ENCODE data around the gene RBKS. TPM values are rescaled to one million over a fixed set of nuclear protein-coding genes. Genes with fewer than 3 reads are reported as not detected.

Gene RBKS
- total RNA-seq, 3 donors from 2014 or later, result 1.1 to 5.1 (median 2.9) TPM

DNA sequence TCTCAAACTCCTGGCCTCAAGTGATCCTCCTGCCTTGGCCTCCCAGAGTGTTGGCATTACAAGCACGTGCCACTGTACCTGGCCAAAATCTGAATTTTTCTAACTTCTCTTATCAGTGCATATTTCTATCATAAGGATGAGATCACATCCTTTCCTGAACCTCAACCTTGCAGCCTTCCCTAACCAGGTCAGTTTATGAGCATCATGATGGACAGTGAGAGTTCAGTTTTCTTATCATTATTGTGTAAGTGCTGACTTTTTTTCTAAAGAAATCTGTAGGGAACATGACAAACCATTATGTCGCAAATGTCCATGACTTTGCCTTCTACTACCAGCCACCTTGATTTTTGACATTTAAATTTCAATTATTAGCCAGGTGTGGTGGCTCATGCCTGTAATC, 87.1 kb downstream of the RBKS start:
- Histone ChIP-seq H3K27me3 (no peaks in the 10 kb centered on the region), H3K36me3 (no peaks in the 10 kb centered on the region), H3K27ac (no peak overlapping the region), H3K4me1 (peaks cover 0 to 5% of the 10 kb centered on the region in 2 donors), H3K9me3 (no peaks in the 10 kb centered on the region), H3K4me3 (no peak overlapping the region)
- intact Hi-C loops (cut with DNase I; ENCODE audit: low total_unique reads), result no loop called here
- DNase-seq (ENCODE audit: low spot score in 2 of 2), result no peak
- no peak for TF ChIP-seq POLR2A (IDR thresholded peaks at IDR 0.05)
- no peak for TF ChIP-seq POLR2AphosphoS5 (IDR thresholded peaks at IDR 0.05)
- TF ChIP-seq, protein P1, sequence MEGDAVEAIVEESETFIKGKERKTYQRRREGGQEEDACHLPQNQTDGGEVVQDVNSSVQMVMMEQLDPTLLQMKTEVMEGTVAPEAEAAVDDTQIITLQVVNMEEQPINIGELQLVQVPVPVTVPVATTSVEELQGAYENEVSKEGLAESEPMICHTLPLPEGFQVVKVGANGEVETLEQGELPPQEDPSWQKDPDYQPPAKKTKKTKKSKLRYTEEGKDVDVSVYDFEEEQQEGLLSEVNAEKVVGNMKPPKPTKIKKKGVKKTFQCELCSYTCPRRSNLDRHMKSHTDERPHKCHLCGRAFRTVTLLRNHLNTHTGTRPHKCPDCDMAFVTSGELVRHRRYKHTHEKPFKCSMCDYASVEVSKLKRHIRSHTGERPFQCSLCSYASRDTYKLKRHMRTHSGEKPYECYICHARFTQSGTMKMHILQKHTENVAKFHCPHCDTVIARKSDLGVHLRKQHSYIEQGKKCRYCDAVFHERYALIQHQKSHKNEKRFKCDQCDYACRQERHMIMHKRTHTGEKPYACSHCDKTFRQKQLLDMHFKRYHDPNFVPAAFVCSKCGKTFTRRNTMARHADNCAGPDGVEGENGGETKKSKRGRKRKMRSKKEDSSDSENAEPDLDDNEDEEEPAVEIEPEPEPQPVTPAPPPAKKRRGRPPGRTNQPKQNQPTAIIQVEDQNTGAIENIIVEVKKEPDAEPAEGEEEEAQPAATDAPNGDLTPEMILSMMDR (IDR thresholded peaks at IDR 0.05), result no peak

DNA sequence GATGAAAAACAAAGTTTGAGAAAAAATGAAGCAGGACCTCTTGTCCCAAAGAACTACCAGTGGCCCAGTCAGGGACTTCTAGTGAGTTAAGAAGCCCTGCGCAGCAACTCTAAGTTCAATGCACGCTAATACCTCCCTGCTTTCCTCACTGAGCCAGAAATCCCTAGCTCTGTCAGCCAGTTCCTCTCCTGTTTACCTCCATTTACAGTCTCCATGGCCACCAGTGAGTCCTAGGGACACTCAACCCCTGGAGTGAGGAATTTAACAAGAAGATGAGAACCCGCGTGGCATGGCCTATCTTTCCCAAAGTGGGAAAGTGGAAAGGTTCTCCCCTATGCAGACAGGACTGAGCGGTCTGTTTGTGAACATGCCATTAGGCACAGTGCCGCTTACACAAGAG, 87.6 kb downstream of the RBKS start:
- Histone ChIP-seq H3K27ac (no peak overlapping the region), H3K27me3 (no peaks in the 10 kb centered on the region)
- intact Hi-C loops (cut with DNase I; ENCODE audit: low total_unique reads), result no loop called here

DNA sequence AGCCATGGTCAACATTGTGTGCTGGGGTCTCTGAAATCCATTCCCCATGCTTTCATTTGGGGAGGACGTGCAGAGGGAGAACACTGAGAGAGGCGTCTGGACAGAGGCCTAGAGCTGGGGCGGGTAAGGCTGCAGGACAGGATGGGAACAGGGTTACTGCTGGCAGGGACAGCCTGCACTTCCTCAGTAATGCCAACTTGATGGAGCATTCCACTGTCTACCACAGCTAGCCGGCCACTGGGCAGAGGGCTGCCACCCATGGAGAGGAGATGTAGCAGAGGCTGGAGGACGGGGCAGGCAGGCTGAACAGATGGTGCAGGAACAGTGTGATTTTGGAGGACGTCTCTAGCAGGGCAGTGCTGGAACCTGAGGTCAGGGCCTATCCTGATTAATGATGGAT, 89.3 kb downstream of the RBKS start:
- no peak overlapping the region for H3K27ac ChIP-seq
- intact Hi-C loops (cut with DNase I; ENCODE audit: low total_unique reads), result no loop called here
- H3K27me3 ChIP-seq, result no peaks in the 10 kb centered on the region
- H3K9me3 ChIP-seq, result no peaks in the 10 kb centered on the region
- no peak for DNase-seq (ENCODE audit: low spot score in 2 of 2)
- TF ChIP-seq, protein P1 (IDR thresholded peaks at IDR 0.05), result no peak
- TF ChIP-seq POLR2AphosphoS5 (IDR thresholded peaks at IDR 0.05), result no peak
- TF ChIP-seq POLR2A (IDR thresholded peaks at IDR 0.05), result no peak
- H3K4me3 ChIP-seq, result no peak overlapping the region
- no peaks in the 10 kb centered on the region for H3K36me3 ChIP-seq
- H3K4me1 ChIP-seq, result peaks cover 0 to 5% of the 10 kb centered on the region in 2 donors

More for the DNA sequence above, 87.6 kb downstream of the RBKS start:
- Histone ChIP-seq H3K4me3 (no peak overlapping the region), H3K4me1 (peaks cover 0 to 5% of the 10 kb centered on the region in 2 donors), H3K36me3 (no peaks in the 10 kb centered on the region), H3K9me3 (no peaks in the 10 kb centered on the region)
- DNase-seq (ENCODE audit: low spot score in 2 of 2), result no peak
- no peak for TF ChIP-seq POLR2AphosphoS5 (IDR thresholded peaks at IDR 0.05)
- TF ChIP-seq, protein P1 (IDR thresholded peaks at IDR 0.05), result no peak
- no peak for TF ChIP-seq POLR2A (IDR thresholded peaks at IDR 0.05)

DNA sequence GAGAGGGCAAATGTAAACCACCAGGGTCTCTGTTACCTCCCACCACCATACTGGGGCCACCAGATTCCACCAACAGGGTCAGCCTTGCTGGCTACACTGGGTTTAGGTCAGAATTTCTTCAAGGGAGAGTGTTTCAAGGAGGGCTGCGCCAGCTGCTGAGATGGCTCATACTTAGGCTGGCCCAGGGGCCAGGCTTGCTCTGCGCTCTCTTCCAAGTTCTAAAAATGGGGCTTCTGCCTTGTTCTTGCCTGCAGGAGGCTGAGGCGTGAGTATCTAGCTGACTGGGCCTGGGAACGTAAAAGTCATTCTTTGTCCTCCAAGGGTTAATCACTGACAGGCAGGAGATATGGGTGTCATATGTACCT, 90.6 kb downstream of the RBKS start:
- H3K36me3 ChIP-seq, result no peaks in the 10 kb centered on the region
- no peak for TF ChIP-seq POLR2A (IDR thresholded peaks at IDR 0.05)
- TF ChIP-seq, protein P1 (IDR thresholded peaks at IDR 0.05), result no peak
- no peak for TF ChIP-seq POLR2AphosphoS5 (IDR thresholded peaks at IDR 0.05)
- intact Hi-C loops (cut with DNase I; ENCODE audit: low total_unique reads), result no loop called here
- peaks cover 0 to 5% of the 10 kb centered on the region in 2 donors for H3K4me1 ChIP-seq
- no peak for DNase-seq (ENCODE audit: low spot score in 2 of 2)
- H3K9me3 ChIP-seq, result no peaks in the 10 kb centered on the region
- H3K27me3 ChIP-seq, result no peaks in the 10 kb centered on the region
- no peak overlapping the region for H3K4me3 ChIP-seq
- H3K27ac ChIP-seq, result peak overlapping the region; percentile 78 to 88

DNA sequence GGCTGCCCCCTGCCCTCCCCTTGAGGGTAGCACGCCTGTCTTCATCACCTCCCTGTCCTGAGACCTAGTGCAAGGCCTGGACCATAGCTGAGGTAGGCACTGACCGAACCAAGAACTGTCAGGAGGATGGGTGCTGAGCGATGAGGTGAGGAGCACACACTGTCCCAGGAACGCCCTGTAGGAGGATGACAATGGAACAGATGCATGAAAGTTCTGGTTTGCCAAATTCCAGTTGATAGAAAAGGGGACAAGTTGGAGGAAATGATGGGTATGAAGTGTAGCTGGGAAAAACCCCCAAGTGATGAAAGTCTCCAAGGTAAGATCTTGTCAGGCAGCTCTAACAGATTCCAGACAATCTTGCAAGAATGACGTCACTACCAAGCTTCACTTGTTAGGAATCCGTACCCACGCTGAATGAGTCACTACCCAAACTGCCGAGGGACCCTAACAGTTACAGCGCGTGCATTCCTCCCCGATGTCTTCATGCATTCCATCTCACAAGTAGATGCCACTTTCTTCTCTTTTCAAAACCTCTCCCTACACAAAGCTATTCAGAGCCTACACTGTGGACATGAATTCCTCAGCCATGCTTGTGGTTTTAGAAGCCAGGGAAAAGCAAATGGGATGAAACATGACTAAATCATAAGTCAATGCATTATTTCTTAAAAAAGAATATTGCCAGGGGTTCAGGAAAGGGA, 91.1 kb downstream of the RBKS start:
- H3K4me3 ChIP-seq, result no peak overlapping the region
- no peaks in the 10 kb centered on the region for H3K36me3 ChIP-seq
- intact Hi-C loops (cut with DNase I; ENCODE audit: low total_unique reads), result no loop called here
- H3K9me3 ChIP-seq, result no peaks in the 10 kb centered on the region
- H3K27me3 ChIP-seq, result no peaks in the 10 kb centered on the region
- peak in 1 of 2 donors; percentile 89 for DNase-seq (ENCODE audit: low spot score in 2 of 2)
- H3K4me1 ChIP-seq, result peaks cover 0 to 5% of the 10 kb centered on the region in 2 donors
- peak overlapping the region; percentile 78 to 88 for H3K27ac ChIP-seq
- TF ChIP-seq POLR2A (IDR thresholded peaks at IDR 0.05) (no peak), POLR2AphosphoS5 (IDR thresholded peaks at IDR 0.05) (peak in 2 of 3 donors; percentile 24 to 32)

Data from breast epithelium (tissue), 4 donors.